Epithelial cell of alveolus of lung (primary cell): Measurements from ENCODE around the gene ATP6V1C2. TPM values are rescaled to one million over a fixed set of nuclear protein-coding genes. Genes with fewer than 3 reads are reported as not detected.

Experiments used
- total RNA-seq: library from RNA; depleted of rRNA; stranded (reverse); fragments of >200 nt; gene quantifications from 2 replicates; pipeline ENCODE4 v1.2.1, GENCODE V29; 2015

Gene ATP6V1C2
- total RNA-seq: not detected in 2 replicates

GRCh38 chr2:10721396-10722251 lies at the start of gene ATP6V1C2:
TSS of gene ATP6V1C2 (plus strand) at chr2:10721630. CDS start at chr2:10722850, 1,220 bp downstream.

GRCh38 chr2:10812362-10813162 lies 91.1 kb downstream of the ATP6V1C2 start, which contains the start of gene PDIA6:
TSS of gene PDIA6 (minus strand) at chr2:10812785. CDS start at chr2:10812696, 89 bp downstream.

Other genes with a start within 250 kb of the ATP6V1C2 start
- gene NOL10, start 31.7 kb upstream of the ATP6V1C2 start, total RNA-seq: 17.2 and 28.4 TPM in 2 replicates
- gene PDIA6, start 91.2 kb downstream of the ATP6V1C2 start, total RNA-seq: 205 and 465 TPM in 2 replicates
- 0.26 and 16.8 TPM in 2 replicates for gene KCNF1, start 190.3 kb downstream of the ATP6V1C2 start, total RNA-seq